Mesodermal cell (in vitro differentiated cells): ENCODE measurements around the gene KCNJ3.

Experiments
- H3K27ac ChIP-seq: 2 replicates; pipeline ENCODE4 v1.7.0; 2013; ENCODE audit warnings: mild to moderate bottlenecking, low read depth, low read length, moderate library complexity; ENCODE audit not compliant: severe bottlenecking
- H3K36me3 ChIP-seq: 2 replicates; pipeline ENCODE4 v1.7.1; 2013; ENCODE audit warnings: mild to moderate bottlenecking, low read length, moderate library complexity; ENCODE audit not compliant: control insufficient read depth, insufficient read depth
- H3K4me1 ChIP-seq: one replicate; pipeline ENCODE4 v1.7.1; 2013; ENCODE audit warnings: mild to moderate bottlenecking, low read length; ENCODE audit not compliant: insufficient read depth, control insufficient read depth, poor library complexity, severe bottlenecking
- H3K4me3 ChIP-seq: 2 replicates; pipeline ENCODE4 v1.7.0; 2013; ENCODE audit warnings: low read length, control low read depth, mild to moderate bottlenecking; ENCODE audit not compliant: insufficient read depth, poor library complexity, severe bottlenecking; ENCODE audit errors: extremely low read depth
- H3K9me3 ChIP-seq: 2 replicates; pipeline ENCODE4 v1.7.1; 2013; ENCODE audit warnings: mild to moderate bottlenecking, low read length, moderate library complexity; ENCODE audit not compliant: control insufficient read depth
- WGBS, 2 experiments: methylation state at CpG; one replicate each; pipeline ENCODE4 v1.1.5; 2013; ENCODE audit warnings: missing lambda C conversion rate in 2 of 2; ENCODE audit not compliant: insufficient coverage in 2 of 2; 5-methylcytosine and 5-hydroxymethylcytosine counted together

The KCNJ3 gene

GRCh38 chr2:154706660-154707059 is 8.2 kb downstream of the KCNJ3 start:
- no CpG with 5 or more reads among the region's 1 CpG for WGBS, 2 experiments

GRCh38 chr2:154707994-154708575 is 9.6 kb downstream of the KCNJ3 start:
- Histone ChIP-seq H3K4me3 (no peak overlapping the region), H3K4me1 (peaks cover under 1% of the 10 kb centered on the region), H3K9me3 (no peaks in the 10 kb centered on the region), H3K36me3 (no peaks in the 10 kb centered on the region), H3K27ac (no peak overlapping the region)
- WGBS, 2 experiments: 75 to 79% methylated on average over 2 to 3 of the region's 3 CpGs

More at GRCh38 chr2:154706660-154707059, 8.2 kb downstream of the KCNJ3 start:
- Histone ChIP-seq H3K4me1 (no peaks in the 10 kb centered on the region), H3K36me3 (no peaks in the 10 kb centered on the region), H3K27ac (no peak overlapping the region), H3K9me3 (no peaks in the 10 kb centered on the region), H3K4me3 (no peak overlapping the region)

GRCh38 chr2:154709215-154709614 is 10.7 kb downstream of the KCNJ3 start:
- Histone ChIP-seq H3K27ac (no peak overlapping the region), H3K4me1 (peaks cover 2% of the 10 kb centered on the region), H3K9me3 (no peaks in the 10 kb centered on the region), H3K36me3 (no peaks in the 10 kb centered on the region), H3K4me3 (no peak overlapping the region)
- WGBS, 2 experiments: 92 to 100% methylated on average over 2 to 3 of the region's 3 CpGs

GRCh38 chr2:154710078-154710477 is 11.6 kb downstream of the KCNJ3 start:
- H3K27ac ChIP-seq: no peak overlapping the region
- H3K4me1 ChIP-seq: peaks cover 2% of the 10 kb centered on the region
- no CpG with 5 or more reads among the region's 2 CpGs for WGBS, 2 experiments
- no peaks in the 10 kb centered on the region for H3K9me3 ChIP-seq
- no peaks in the 10 kb centered on the region for H3K36me3 ChIP-seq
- no peak overlapping the region for H3K4me3 ChIP-seq

- no CpG with 5 or more reads among the region's 2 CpGs for WGBS, 2 experiments
Observed at GRCh38 chr2:154710685-154711084, 12.2 kb downstream of the KCNJ3 start.

GRCh38 chr2:154713675-154714074 is 15.2 kb downstream of the KCNJ3 start:
- no peak overlapping the region for H3K4me3 ChIP-seq
- H3K27ac ChIP-seq: no peak overlapping the region
- peaks cover 2% of the 10 kb centered on the region for H3K4me1 ChIP-seq

More at GRCh38 chr2:154710685-154711084, 12.2 kb downstream of the KCNJ3 start:
- H3K4me1 ChIP-seq: peaks cover 2% of the 10 kb centered on the region
- no peak overlapping the region for H3K4me3 ChIP-seq
- no peaks in the 10 kb centered on the region for H3K36me3 ChIP-seq
- no peak overlapping the region for H3K27ac ChIP-seq
- H3K9me3 ChIP-seq: no peaks in the 10 kb centered on the region

GRCh38 chr2:154720651-154721050 is 22.2 kb downstream of the KCNJ3 start:
- H3K4me3 ChIP-seq: no peak overlapping the region
- no peaks in the 10 kb centered on the region for H3K36me3 ChIP-seq
- no peaks in the 10 kb centered on the region for H3K4me1 ChIP-seq
- H3K9me3 ChIP-seq: no peaks in the 10 kb centered on the region
- WGBS, 2 experiments: no CpG with 5 or more reads among the region's 2 CpGs
- H3K27ac ChIP-seq: no peak overlapping the region

More at GRCh38 chr2:154713675-154714074, 15.2 kb downstream of the KCNJ3 start:
- Histone ChIP-seq H3K36me3 (no peaks in the 10 kb centered on the region), H3K9me3 (no peaks in the 10 kb centered on the region)

- H3K4me1 ChIP-seq: no peaks in the 10 kb centered on the region
- WGBS, 2 experiments: 100% methylated on average over 4 of the region's 6 CpGs; no CpG with 5 or more reads in 1 of the 2 experiments
- H3K36me3 ChIP-seq: no peaks in the 10 kb centered on the region
- no peaks in the 10 kb centered on the region for H3K9me3 ChIP-seq
- no peak overlapping the region for H3K27ac ChIP-seq
- no peak overlapping the region for H3K4me3 ChIP-seq
Observed at GRCh38 chr2:154724194-154724797, 25.8 kb downstream of the KCNJ3 start.

GRCh38 chr2:154740361-154740760 is 41.9 kb downstream of the KCNJ3 start:
- no peak overlapping the region for H3K4me3 ChIP-seq
- no peak overlapping the region for H3K27ac ChIP-seq
- no peaks in the 10 kb centered on the region for H3K36me3 ChIP-seq
- H3K9me3 ChIP-seq: no peaks in the 10 kb centered on the region
- WGBS, 2 experiments: no CpG with 5 or more reads among the region's 2 CpGs
- no peaks in the 10 kb centered on the region for H3K4me1 ChIP-seq

- 71 to 100% methylated on average over 1 of the region's 1 CpG for WGBS, 2 experiments
- no peak overlapping the region for H3K4me3 ChIP-seq
Observed at GRCh38 chr2:154758871-154759270, 60.4 kb downstream of the KCNJ3 start.

GRCh38 chr2:154762638-154763037 is 64.1 kb downstream of the KCNJ3 start:
- Histone ChIP-seq H3K36me3 (no peaks in the 10 kb centered on the region), H3K27ac (no peak overlapping the region), H3K4me3 (no peak overlapping the region), H3K4me1 (no peaks in the 10 kb centered on the region), H3K9me3 (no peaks in the 10 kb centered on the region)
- WGBS, 2 experiments: no CpG with 5 or more reads among the region's 2 CpGs

More at GRCh38 chr2:154758871-154759270, 60.4 kb downstream of the KCNJ3 start:
- Histone ChIP-seq H3K36me3 (no peaks in the 10 kb centered on the region), H3K27ac (no peak overlapping the region), H3K9me3 (no peaks in the 10 kb centered on the region), H3K4me1 (no peaks in the 10 kb centered on the region)
